H1 (cell line): ENCODE data around the gene TSC22D1. TPM values are rescaled to one million over a fixed set of nuclear protein-coding genes. Genes with fewer than 3 reads are reported as not detected.

Source experiments
- CTCF ChIA-PET: fragments of 300-600 bp; sonication (Branson Sonifier 250); formaldehyde crosslinking; loops from one replicate; lab custom pipeline; 2021; ENCODE audit not compliant: partially characterized antibody; lab: Charles Lee
- POLR2A ChIA-PET: fragments of 300-600 bp; sonication (Branson Sonifier 250); formaldehyde crosslinking; loops from one replicate; lab custom pipeline; 2021; ENCODE audit warnings: inconsistent platforms; ENCODE audit not compliant: partially characterized antibody; lab: Charles Lee
- DNase-seq, 2 experiments: peaks; one replicate each; pipeline versions ENCODE4 v3.0.0 to v3.0.0-alpha.2; 2010 to 2022; ENCODE audit warnings: low spot score in 2 of 2, low read depth in 1 of 2, mixed read lengths in 1 of 2
- FAIRE-seq: peaks from 2 replicates; lab custom pipeline; 2011; peaks lifted over from hg19 to GRCh38; lab: Jason Lieb, UNC
- H2AFZ ChIP-seq: 2 replicates; pipeline ENCODE4 v1.8.1; 2012; ENCODE audit warnings: low read length, inconsistent platforms
- H2AK5ac ChIP-seq: 2 replicates; pipeline ENCODE4 v1.6.1; 2013; ENCODE audit warnings: low read depth, low read length
- H2BK120ac ChIP-seq: replicated peaks from 2 replicates; pipeline ENCODE3; 2013; ENCODE audit warnings: low read depth, low read length, inconsistent platforms
- H2BK12ac ChIP-seq: 2 replicates; pipeline ENCODE4 v1.6.1; 2013; ENCODE audit warnings: low read depth, low read length
- H2BK15ac ChIP-seq: 2 replicates; pipeline ENCODE4 v1.6.1; 2013; ENCODE audit warnings: low read length
- H2BK20ac ChIP-seq: 2 replicates; pipeline ENCODE4 v1.6.1; 2013; ENCODE audit warnings: low read length
- H2BK5ac ChIP-seq: 2 replicates; pipeline ENCODE4 v1.6.1; 2013; ENCODE audit warnings: low read depth, low read length
- H3K14ac ChIP-seq: 2 replicates; pipeline ENCODE4 v1.6.1; 2013; ENCODE audit warnings: inconsistent platforms; ENCODE audit not compliant: insufficient read length
- H3K18ac ChIP-seq: 2 replicates; pipeline ENCODE4 v1.6.1; 2013; ENCODE audit warnings: low read length; ENCODE audit errors: extremely low read depth
- H3K23ac ChIP-seq: 2 replicates; pipeline ENCODE4 v1.6.1; 2013; ENCODE audit warnings: inconsistent platforms; ENCODE audit not compliant: insufficient read length
- H3K23me2 ChIP-seq: 2 replicates; pipeline ENCODE4 v1.6.1; 2013; ENCODE audit warnings: low read depth, low read length
- H3K27ac ChIP-seq: 2 replicates; pipeline ENCODE4 v1.6.1; 2011; ENCODE audit warnings: low read depth, low read length, inconsistent platforms
- H3K27me3 ChIP-seq, 4 experiments: replicated peaks in 1 of 4; 1 replicate in 1 of 4; 2 replicates in 3 of 4; pipeline versions ENCODE4 v1.6.1 to v1.8.1; 2011 to 2013; ENCODE audit warnings: low read length in 3 of 4, mild to moderate bottlenecking in 3 of 4, inconsistent platforms in 2 of 4, mixed read lengths in 2 of 4, moderate library complexity in 1 of 4; ENCODE audit not compliant: control insufficient read depth in 3 of 4, insufficient read depth in 3 of 4; ENCODE audit errors: extremely low read depth in 1 of 4
- H3K36me3 ChIP-seq, 4 experiments: 2 replicates each; pipeline versions ENCODE4 v1.6.1 to v1.8.1; 2011 to 2013; ENCODE audit warnings: mild to moderate bottlenecking in 4 of 4, low read length in 3 of 4, moderate library complexity in 2 of 4, control low read depth in 1 of 4, inconsistent platforms in 1 of 4; ENCODE audit not compliant: insufficient read depth in 4 of 4, control insufficient read depth in 2 of 4
- H3K4ac ChIP-seq: replicated peaks from 2 replicates; pipeline ENCODE3; 2013; ENCODE audit warnings: low read length, low read depth, mixed read lengths, inconsistent platforms; ENCODE audit not compliant: insufficient read length
- H3K4me1 ChIP-seq, 4 experiments: replicated peaks in 1 of 4; 1 replicate in 1 of 4; 2 replicates in 3 of 4; pipeline versions ENCODE4 v1.6.1 to v1.8.1; 2011 to 2013; ENCODE audit warnings: low read length in 3 of 4, inconsistent platforms in 2 of 4, mixed read lengths in 1 of 4; ENCODE audit not compliant: insufficient read depth in 4 of 4, control insufficient read depth in 3 of 4
- H3K4me2 ChIP-seq, 2 experiments: 2 replicates each; pipeline versions ENCODE4 v1.6.1 to v1.8.1; 2011 to 2013; ENCODE audit warnings: low read depth in 2 of 2, low read length in 2 of 2, control low read depth in 1 of 2, inconsistent platforms in 1 of 2, mild to moderate bottlenecking in 1 of 2; ENCODE audit not compliant: insufficient read depth in 1 of 2
- H3K4me3 ChIP-seq, 4 experiments: fragments of 200-600, 300-600 bp in 1 of 4; sonication (generic), shearing (Covaris generic), sonication (Bioruptor Twin) in 1 of 4; 2 replicates each; pipeline versions ENCODE4 v1.5.1 to v1.8.1; 2011 to 2016; ENCODE audit warnings: low read length in 4 of 4, low read depth in 3 of 4, control low read depth in 2 of 4, inconsistent platforms in 2 of 4, mild to moderate bottlenecking in 2 of 4, mixed read lengths in 1 of 4, moderate library complexity in 1 of 4; ENCODE audit not compliant: insufficient read depth in 2 of 4; ENCODE audit errors: extremely low read depth in 1 of 4
- H3K56ac ChIP-seq: replicated peaks from 2 replicates; pipeline ENCODE3; 2013; ENCODE audit warnings: low read depth, mild to moderate bottlenecking, mixed read lengths, low read length, inconsistent platforms; ENCODE audit not compliant: insufficient read length
- H3K79me1 ChIP-seq: 2 replicates; pipeline ENCODE4 v1.6.1; 2013; ENCODE audit warnings: low read depth, low read length, control low read depth
- H3K79me2 ChIP-seq, 2 experiments: 2 replicates each; pipeline versions ENCODE4 v1.6.1 to v1.8.1; 2012 to 2013; ENCODE audit warnings: low read length in 2 of 2, mild to moderate bottlenecking in 2 of 2, inconsistent platforms in 1 of 2; ENCODE audit not compliant: insufficient read depth in 2 of 2, control insufficient read depth in 1 of 2
- H3K9ac ChIP-seq, 4 experiments: replicated peaks in 1 of 4; 1 replicate in 1 of 4; 2 replicates in 3 of 4; pipeline versions ENCODE4 v1.6.1 to v1.8.1; 2011 to 2013; ENCODE audit warnings: low read depth in 3 of 4, low read length in 3 of 4, control low read depth in 2 of 4, mild to moderate bottlenecking in 2 of 4, moderate library complexity in 2 of 4, inconsistent platforms in 1 of 4; ENCODE audit errors: extremely low read depth in 1 of 4
- H3K9me3 ChIP-seq, 2 experiments: 2 replicates each; pipeline versions ENCODE4 v1.6.1 to v1.8.1; 2012 to 2013; ENCODE audit warnings: mild to moderate bottlenecking in 2 of 2, moderate library complexity in 2 of 2, control low read depth in 1 of 2, inconsistent platforms in 1 of 2, low read depth in 1 of 2, low read length in 1 of 2, mixed read lengths in 1 of 2; ENCODE audit not compliant: insufficient read depth in 2 of 2
- H4K20me1 ChIP-seq, 2 experiments: replicated peaks in 1 of 2; 2 replicates each; pipeline versions ENCODE3 to v1.8.1; 2011 to 2013; ENCODE audit warnings: inconsistent platforms in 2 of 2, low read length in 2 of 2, mild to moderate bottlenecking in 1 of 2; ENCODE audit not compliant: insufficient read depth in 2 of 2, control insufficient read depth in 1 of 2
- H4K5ac ChIP-seq: 2 replicates; pipeline ENCODE4 v1.6.1; 2013; ENCODE audit warnings: low read length, low read depth, mixed read lengths, inconsistent platforms; ENCODE audit not compliant: insufficient read length
- H4K8ac ChIP-seq: 2 replicates; pipeline ENCODE4 v1.8.0; 2013; ENCODE audit warnings: mild to moderate bottlenecking, moderate library complexity, low read length, inconsistent platforms; ENCODE audit not compliant: insufficient read depth; ENCODE audit errors: extremely low read depth
- H4K91ac ChIP-seq: replicated peaks from 2 replicates; pipeline ENCODE3; 2013; ENCODE audit warnings: low read length, mixed read lengths, inconsistent platforms; ENCODE audit not compliant: insufficient read length
- EP300 ChIP-seq, 2 experiments: IDR thresholded peaks; 1 replicate in 1 of 2; 2 replicates in 1 of 2; pipeline ENCODE4 v1.6.1; 2011 to 2012; ENCODE audit warnings: low read depth in 2 of 2, low read length in 2 of 2, mild to moderate bottlenecking in 2 of 2, borderline replicate concordance in 1 of 2, inconsistent platforms in 1 of 2, moderate library complexity in 1 of 2
- HDAC2 ChIP-seq, 2 experiments: fragments of 300-600 bp in 1 of 2; sonication (generic) in 1 of 2; IDR thresholded peaks; 2 replicates each; pipeline ENCODE4 v1.6.1; 2011 to 2012; ENCODE audit warnings: low read depth in 2 of 2, low read length in 2 of 2, mild to moderate bottlenecking in 2 of 2, moderate library complexity in 2 of 2, borderline replicate concordance in 1 of 2, inconsistent platforms in 1 of 2
- POLR2AphosphoS5 ChIP-seq: IDR thresholded peaks from 2 replicates; pipeline ENCODE4 v1.6.1; 2011; ENCODE audit warnings: low read depth, low read length
- RAD21 ChIP-seq, 2 experiments: IDR thresholded peaks in 1 of 2; conservative IDR thresholded peaks in 1 of 2; 2 replicates each; pipeline ENCODE4 v1.6.1; 2011; ENCODE audit warnings: low read depth in 2 of 2, low read length in 2 of 2, improper control_type of control experiment in 1 of 2, inconsistent platforms in 1 of 2, mild to moderate bottlenecking in 1 of 2, moderate library complexity in 1 of 2
- SIRT6 ChIP-seq: IDR thresholded peaks from one replicate; pipeline ENCODE4 v1.7.1; 2012; ENCODE audit warnings: low read length, inconsistent platforms
- WGBS, 2 experiments: shearing (Covaris generic) in 1 of 2; methylation state at CpG; one replicate each; pipeline versions ENCODE4 v1.1.6 to v1.1.7; 2013 to 2015; ENCODE audit warnings: low lambda C conversion rate in 2 of 2, mixed read lengths in 2 of 2, inconsistent platforms in 1 of 2, low coverage in 1 of 2, missing lambda C conversion rate in 1 of 2; ENCODE audit not compliant: insufficient replicate concordance in 2 of 2, insufficient coverage in 1 of 2, insufficient read length in 1 of 2; ENCODE audit errors: extremely low coverage in 1 of 2, missing lambda C conversion rate in 1 of 2; 5-methylcytosine and 5-hydroxymethylcytosine counted together
- polyA plus RNA-seq, 7 experiments: library from polyadenylated mRNA; depleted of rRNA in 3 of 7; stranded (reverse) in 5 of 7; unstranded in 2 of 7; fragments of >200 nt in 5 of 7; fragments of 200-250 nt in 2 of 7; gene quantifications; 1 replicate in 5 of 7; 2 replicates in 1 of 7; 4 replicates in 1 of 7; pipeline versions ENCODE4 v1.2.1 to v1.2.3, GENCODE V29; 2011 to 2013; ENCODE audit warnings: missing spikeins in 2 of 7, mixed read lengths in 2 of 7
- total RNA-seq: library from RNA; stranded (reverse); fragmentation: NEBNext Ultra II Directional; extraction: Animal tissue kit (Norgen Biotek cat#: 25700); gene quantifications from 2 replicates; pipeline ENCODE4 v1.2.1, GENCODE V29; 2021
- TF ChIP-seq, protein P1 (sequence below), 3 experiments: IDR thresholded peaks; 1 replicate in 2 of 3; 2 replicates in 1 of 3; pipeline versions ENCODE4 v1.5.1 to v1.6.1; 2011; ENCODE audit warnings: low read length in 3 of 3, mild to moderate bottlenecking in 3 of 3, inconsistent platforms in 2 of 3, low read depth in 1 of 3, moderate library complexity in 1 of 3; ENCODE audit not compliant: insufficient read depth in 1 of 3; ENCODE audit errors: control extremely low read depth in 1 of 3

Gene TSC22D1
- total and polyA plus RNA-seq, 2 of the 8 experiments (the other 6 are each of a cell fraction or from before 2014, with no cell fraction given): 52.6 to 80.9 TPM

DNA sequence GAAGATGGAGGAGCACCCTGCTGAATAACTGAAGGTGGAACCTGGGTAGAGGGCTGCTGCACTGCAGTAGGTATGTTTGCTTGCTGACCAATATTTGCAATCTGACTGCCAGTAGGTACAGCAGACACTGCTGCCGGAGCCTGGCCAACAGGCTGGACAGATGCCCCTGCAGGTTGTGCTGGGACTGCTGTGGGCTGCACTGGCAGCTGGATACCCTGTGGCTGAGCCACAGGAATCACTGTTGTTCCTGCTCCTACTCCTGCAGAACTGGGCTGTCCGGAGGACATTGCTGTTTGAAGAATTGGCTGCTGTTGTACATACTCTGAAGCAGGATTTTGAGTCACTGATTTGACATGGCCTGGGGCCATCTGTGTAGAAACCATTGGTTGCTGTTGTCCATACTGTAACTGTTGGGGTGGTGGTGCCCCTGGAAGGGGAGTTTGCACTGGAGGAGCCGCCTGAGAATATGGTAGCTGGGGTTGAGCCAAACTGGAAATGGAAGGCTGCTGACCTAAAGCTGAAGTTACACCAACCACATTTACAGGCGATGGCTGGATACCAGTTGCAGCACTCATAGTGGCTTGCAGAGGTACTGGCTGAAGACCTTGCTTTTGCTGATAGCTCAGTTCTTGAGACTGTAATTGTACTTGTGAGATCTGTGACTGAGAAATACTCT is 2.2 kb downstream of the TSC22D1 start:
- CTCF ChIA-PET: interaction anchor here (0.6 to 2.2 kb wide), 18 partner anchors 9 to 666 kb away, joined by 3 to 17 read pairs (median 4); no protein-coding TSS in a partner anchor
- Histone ChIP-seq H2BK20ac (no peak overlapping the region), H4K8ac (no peak overlapping the region), H3K27ac (no peak overlapping the region), H3K4me2 (peak overlapping the region; percentile 80 to 83), H4K91ac (no peak overlapping the region), H2AK5ac (no peak overlapping the region), H3K79me2 (peaks cover 17 to 74% of the 10 kb centered on the region in 2 experiments; a peak in 3 of 4 replicates), H3K14ac (no peak overlapping the region), H3K79me1 (peaks cover 6% of the 10 kb centered on the region), H3K4me3 (peak overlapping the region; percentile 4 to 96 (median 57); a peak in 5 of 8 replicates), H3K23ac (no peak overlapping the region), H3K4ac (no peak overlapping the region), H3K9ac (no peak overlapping the region), H2BK5ac (no peak overlapping the region), H3K56ac (no peak overlapping the region), H4K20me1 (peaks cover 9 to 18% of the 10 kb centered on the region in 2 experiments), H3K23me2 (peaks cover 23% of the 10 kb centered on the region; the same call in 1 of the 2 replicates), H3K4me1 (peaks cover 14 to 28% (median 18%) of the 10 kb centered on the region in 4 experiments; a peak in 6 of 7 replicates), H3K9me3 (no peaks in the 10 kb centered on the region), H2AFZ (no peak overlapping the region), H3K27me3 (no peaks in the 10 kb centered on the region), H2BK15ac (no peak overlapping the region), H3K18ac (no peak overlapping the region), H2BK12ac (peak overlapping the region; percentile 22; the same call in 1 of the 2 replicates), H4K5ac (no peak overlapping the region), H3K36me3 (peaks cover 0 to 25% (median 1%) of the 10 kb centered on the region in 4 experiments; a peak in 3 of 8 replicates), H2BK120ac (no peak overlapping the region)
- DNase-seq: no peak
- peak; percentile 36 for FAIRE-seq
- POLR2A ChIA-PET: interaction anchor here (0.5 to 1.9 kb wide), 10 partner anchors 8 to 89 kb away, joined by 3 to 7 read pairs (median 4); no protein-coding TSS in a partner anchor
- 93% methylated on average over 4 of the region's 4 CpGs; no CpG with 5 or more reads in 1 of the 2 experiments for WGBS, 2 experiments
- TF ChIP-seq SIRT6: no peak
- TF ChIP-seq HDAC2 (IDR thresholded peaks at IDR 0.05; ENCODE audit: borderline replicate concordance in 1 of 2, low read depth in 2 of 2, low read length in 2 of 2): no peak
- TF ChIP-seq EP300 (IDR thresholded peaks at IDR 0.05; ENCODE audit: borderline replicate concordance in 1 of 2, low read depth in 2 of 2, low read length in 2 of 2): no peak
- TF ChIP-seq RAD21 (IDR thresholded peaks at IDR 0.05 in 1 of 2, conservative IDR thresholded peaks at IDR 0.05 in 1 of 2; ENCODE audit: low read depth in 2 of 2, low read length in 2 of 2): peak; percentile 20 to 51; a peak in 3 of 4 replicates
- TF ChIP-seq, protein P1, sequence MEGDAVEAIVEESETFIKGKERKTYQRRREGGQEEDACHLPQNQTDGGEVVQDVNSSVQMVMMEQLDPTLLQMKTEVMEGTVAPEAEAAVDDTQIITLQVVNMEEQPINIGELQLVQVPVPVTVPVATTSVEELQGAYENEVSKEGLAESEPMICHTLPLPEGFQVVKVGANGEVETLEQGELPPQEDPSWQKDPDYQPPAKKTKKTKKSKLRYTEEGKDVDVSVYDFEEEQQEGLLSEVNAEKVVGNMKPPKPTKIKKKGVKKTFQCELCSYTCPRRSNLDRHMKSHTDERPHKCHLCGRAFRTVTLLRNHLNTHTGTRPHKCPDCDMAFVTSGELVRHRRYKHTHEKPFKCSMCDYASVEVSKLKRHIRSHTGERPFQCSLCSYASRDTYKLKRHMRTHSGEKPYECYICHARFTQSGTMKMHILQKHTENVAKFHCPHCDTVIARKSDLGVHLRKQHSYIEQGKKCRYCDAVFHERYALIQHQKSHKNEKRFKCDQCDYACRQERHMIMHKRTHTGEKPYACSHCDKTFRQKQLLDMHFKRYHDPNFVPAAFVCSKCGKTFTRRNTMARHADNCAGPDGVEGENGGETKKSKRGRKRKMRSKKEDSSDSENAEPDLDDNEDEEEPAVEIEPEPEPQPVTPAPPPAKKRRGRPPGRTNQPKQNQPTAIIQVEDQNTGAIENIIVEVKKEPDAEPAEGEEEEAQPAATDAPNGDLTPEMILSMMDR (IDR thresholded peaks at IDR 0.05; ENCODE audit: control extremely low read depth in 1 of 3, insufficient read depth in 1 of 3, low read depth in 1 of 3, low read length in 3 of 3): peak; percentile 25 to 65 (median 38)
- TF ChIP-seq POLR2AphosphoS5: 0 out of 2 replicates have a peak, but pooled peaks have one; percentile 11
